HPDE6-E6E7 (cell line): ENCODE data around the gene BCL11A.
A peak's percentile ranks its signal among the peaks of the same experiment; 100 is the strongest.

Source experiments
- DNase-seq: peaks from one replicate; pipeline ENCODE4 v3.0.0; 2011; ENCODE audit warnings: missing footprints; ENCODE audit errors: extremely low spot score

Gene BCL11A

GRCh38 chr2:60507211-60507965, 46.1 kb downstream of the BCL11A start:
- no peak for DNase-seq

DNA sequence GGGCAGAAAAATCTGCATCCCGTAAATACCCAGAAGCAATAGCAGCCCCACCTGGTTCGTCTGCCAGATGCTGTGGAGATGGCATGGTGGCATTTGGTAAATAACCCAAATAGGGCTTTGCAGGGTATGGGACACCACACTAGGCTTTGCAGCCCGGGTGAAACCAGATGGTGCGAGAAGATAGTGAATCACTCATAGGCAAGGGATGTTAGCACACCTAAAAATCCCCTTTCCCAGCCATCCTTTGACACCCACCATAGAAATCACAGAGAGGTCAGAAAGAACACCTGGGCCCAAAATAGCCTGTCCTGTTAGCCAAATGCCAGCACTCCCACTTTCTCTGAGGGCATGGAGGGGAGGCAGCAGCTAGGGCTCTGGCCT, 47.6 kb downstream of the BCL11A start:
- DNase-seq: no peak

DNA sequence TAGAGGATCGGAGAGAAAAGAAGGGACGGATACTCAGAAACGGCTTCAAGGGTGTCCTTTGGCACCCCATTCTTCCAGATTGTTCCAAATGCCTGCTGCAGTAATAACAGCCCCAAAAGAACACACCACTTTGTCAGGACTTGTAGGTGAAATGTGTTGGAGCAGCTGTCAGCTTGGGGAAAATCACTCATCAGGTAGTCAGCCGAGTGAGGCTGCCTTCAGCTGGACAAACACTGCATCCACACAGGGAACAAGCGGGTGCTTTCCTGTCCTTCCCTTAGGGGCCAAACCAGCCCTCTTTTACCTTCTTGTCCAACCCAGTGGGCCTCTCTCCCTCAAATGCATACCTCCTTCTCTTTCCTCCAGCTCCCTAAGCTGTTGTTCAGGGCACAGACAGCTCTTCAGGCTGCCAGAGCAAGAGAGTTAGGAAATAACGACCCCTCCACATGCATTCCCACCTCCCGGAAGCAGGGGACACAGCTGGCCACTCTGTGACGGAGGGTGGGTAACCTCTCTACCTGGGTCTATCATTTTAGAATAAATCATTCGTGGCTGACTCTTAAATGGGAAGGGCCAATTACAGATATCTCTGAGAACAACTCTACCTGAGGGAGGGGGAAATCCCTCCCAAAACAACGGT, 48.1 kb downstream of the BCL11A start:
- peak; percentile 32 for DNase-seq

DNA sequence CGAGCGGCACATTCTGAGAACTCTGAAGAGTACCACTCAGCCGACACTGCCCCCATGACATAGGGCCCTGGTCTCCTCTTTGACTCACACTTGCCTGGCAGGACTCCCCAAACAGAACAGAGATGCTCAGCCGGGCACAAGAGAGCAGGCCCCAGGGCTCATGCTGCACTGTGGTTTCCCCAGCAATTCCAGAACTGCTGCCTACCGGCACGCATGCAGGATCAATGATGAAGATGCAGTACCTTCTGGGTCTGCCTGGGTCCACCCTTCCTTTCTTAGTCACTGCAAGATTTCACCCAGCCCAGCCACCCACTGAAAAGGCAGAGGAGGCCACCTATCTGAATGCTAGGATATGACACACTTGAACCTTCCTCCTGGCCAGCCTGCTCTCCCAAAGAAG, 49.4 kb downstream of the BCL11A start:
- no peak for DNase-seq

DNA sequence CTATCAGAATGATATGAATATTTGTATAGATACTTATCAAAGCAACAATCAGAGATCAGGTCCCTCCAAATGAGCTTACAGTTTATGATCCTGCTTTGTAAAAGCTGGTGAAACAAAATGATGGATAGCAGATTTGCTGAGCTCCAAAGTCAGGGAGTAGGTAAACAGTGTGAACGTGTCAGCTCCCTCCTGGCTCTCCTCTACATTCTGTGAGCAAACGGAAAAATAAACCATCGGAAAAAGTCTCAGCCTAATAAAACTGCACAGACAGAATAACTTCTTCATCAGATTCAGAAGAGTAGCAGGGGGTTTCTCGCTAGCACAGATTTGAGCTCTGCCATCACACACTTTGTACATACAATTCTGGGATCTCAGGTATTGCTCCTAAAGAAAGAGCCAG, 51.3 kb downstream of the BCL11A start:
- DNase-seq: no peak

- DNase-seq: no peak
Measured at GRCh38 chr2:60500861-60501260, 52.6 kb downstream of the BCL11A start.

DNA sequence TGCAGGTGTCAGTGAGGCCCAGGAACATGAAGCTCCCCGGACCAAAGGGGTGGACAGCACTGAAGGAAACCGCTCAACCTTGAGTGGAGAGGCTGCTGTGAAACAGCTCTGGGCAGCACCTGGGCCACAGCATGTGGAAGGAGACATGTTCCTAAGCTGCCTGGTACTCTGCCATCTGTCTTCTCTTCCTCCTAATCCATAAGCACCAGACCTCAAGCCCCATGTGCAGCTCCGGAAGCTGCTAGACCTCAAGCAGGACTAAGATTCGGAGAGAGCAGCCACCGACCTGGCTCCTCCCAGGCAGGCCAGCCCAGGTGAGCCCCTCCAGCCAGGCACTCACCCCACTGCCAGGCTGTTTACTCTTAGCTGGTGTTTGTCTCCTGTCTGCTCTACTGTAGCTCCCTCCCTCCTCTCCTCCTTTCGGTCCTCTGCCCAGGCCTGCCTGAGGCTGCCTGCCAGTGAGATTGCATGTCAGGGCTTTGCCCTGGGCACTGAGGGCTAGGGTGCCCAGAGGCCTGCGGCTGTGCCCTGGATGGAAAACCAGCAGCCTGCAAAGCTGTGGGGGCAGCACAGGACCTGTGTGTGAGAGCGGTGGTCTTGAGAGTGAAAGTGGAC, 53.7 kb downstream of the BCL11A start:
- DNase-seq: peak; percentile 50

DNA sequence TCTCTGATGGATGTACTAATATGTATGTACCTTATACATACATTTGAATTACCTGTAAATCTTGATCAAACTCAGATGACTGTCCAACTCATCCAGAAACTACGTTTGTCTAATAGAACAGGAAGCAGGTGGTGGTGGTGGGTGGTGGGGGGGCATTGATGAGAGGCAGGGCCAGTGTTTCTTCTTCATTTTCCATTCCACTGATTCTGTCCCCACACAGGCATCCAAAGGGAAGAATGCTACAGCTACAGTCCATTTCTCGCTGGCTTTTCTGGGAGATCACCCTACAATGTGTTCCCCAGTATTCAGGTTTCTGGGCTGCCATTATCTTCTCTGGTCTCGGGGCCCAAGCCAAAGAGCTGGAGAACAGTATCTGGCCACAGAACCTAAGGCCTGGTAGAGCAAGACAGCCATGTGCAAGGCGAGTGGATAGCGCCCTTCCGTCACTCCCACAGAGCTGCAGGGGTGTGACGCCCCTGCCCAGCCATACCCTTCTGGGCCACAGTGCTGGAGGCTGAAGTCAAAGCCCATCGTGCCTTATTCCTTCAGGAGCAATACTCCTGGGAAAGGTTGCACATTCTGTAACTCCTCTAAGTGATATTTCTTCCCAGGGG, 54.5 kb downstream of the BCL11A start:
- no peak for DNase-seq

GRCh38 chr2:60498127-60498815, 55.2 kb downstream of the BCL11A start:
- no peak for DNase-seq

- DNase-seq: no peak
Measured at GRCh38 chr2:60497500-60497899, 56.0 kb downstream of the BCL11A start.

DNA sequence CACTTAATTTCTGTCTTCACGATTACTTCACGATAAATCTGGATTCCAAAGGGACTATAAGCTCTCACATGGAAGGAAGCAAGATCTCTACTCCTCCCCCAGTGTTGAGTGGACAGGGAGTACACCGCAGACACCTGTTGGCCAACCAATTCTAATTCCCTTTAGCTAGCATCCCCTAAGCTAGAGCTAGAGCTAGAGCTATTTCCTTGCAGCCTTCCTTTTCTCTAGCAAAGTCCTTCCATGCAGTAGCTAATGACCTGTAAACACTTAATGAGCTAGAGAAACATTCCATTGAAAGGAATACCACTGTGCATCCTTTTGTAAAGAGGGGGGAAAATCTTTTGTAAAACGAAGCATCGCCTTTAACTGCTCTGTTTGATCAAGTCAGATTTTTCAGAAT, 56.5 kb downstream of the BCL11A start:
- DNase-seq: no peak

DNA sequence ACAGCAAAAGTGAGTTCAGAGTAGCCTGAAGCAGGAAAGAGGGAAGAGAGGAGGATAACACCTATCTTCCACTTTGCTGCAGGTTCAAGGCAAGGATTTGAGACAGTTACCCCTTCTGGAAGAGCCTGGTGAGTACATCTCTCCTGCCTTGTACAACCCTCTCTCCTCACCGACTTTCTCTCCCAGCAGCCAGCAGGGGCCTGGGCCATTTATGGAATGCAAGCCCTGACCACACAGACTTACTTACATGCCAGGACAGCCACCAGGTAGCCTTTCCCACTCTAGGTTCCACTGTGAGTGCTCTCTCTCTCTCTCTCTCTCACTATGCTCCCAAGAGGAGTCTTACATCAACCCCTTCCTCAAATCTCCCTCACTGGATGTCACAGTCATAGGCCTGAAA, 57.0 kb downstream of the BCL11A start:
- no peak for DNase-seq

- no peak for DNase-seq
Measured at GRCh38 chr2:60495041-60495625, 58.3 kb downstream of the BCL11A start.

GRCh38 chr2:60493804-60494387, 59.6 kb downstream of the BCL11A start:
- no peak for DNase-seq

DNA sequence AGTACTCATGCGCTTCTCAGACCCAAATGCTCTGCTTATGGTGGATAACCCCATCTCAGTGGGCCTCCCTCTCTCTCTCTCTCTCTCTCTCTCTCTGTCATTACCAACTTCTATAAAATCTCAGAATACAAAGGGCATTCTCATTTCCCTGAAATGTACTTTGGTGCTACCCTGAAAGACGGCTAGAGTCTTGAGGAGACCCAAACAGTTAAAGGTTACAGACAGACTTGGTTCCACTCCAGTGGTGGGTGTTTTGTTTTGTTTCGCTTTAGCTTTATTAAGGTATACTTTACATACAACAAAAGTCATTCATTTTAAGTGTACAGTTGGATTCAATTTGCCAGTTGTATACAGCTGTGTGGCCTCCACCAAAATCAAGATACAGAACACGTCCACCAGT, 60.9 kb downstream of the BCL11A start:
- DNase-seq: no peak

DNA sequence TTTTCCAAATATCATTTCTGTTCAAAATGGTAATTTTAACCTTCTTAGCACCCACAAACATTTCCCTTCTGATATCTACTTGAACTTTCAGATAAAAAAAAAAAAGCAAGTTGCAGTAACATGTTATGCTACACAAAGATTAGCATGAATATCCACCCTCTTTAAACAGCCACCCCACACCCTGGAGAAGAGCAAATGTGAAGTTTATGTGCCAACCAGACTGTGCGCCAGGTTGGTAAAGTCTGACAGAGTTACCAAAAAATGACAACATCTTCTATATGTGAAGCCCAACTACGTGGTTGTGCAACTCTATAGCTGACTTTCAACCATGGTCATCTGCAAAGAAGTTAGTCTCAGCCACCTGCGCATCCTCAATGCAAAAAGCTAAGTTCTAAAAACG, 62.6 kb downstream of the BCL11A start:
- no peak for DNase-seq

GRCh38 chr2:60490441-60490840, 63.0 kb downstream of the BCL11A start:
- DNase-seq: no peak

- DNase-seq: no peak
Measured at GRCh38 chr2:60489289-60489688, 64.2 kb downstream of the BCL11A start.

GRCh38 chr2:60488291-60488690, 65.2 kb downstream of the BCL11A start:
- DNase-seq: no peak

GRCh38 chr2:60487174-60487573, 66.3 kb downstream of the BCL11A start:
- DNase-seq: no peak

- DNase-seq: no peak
Measured at GRCh38 chr2:60486551-60486950, 66.9 kb downstream of the BCL11A start.
